Measurements from ENCODE around the gene ELMO3.

GRCh38 chr16:67209565-67209964, 10.6 kb downstream of the ELMO3 start:
- TF ChIP-seq CTCF (IDR thresholded peaks at IDR 0.05; ENCODE audit: low read depth, low read length) (no peak), EZH2phosphoT487 (IDR thresholded peaks at IDR 0.05; ENCODE audit: low read depth) (no peak)

All from OCI-LY3 (cell line).